Measurements from ENCODE around the gene UHMK1.

UHMK1 gene

GRCh38 chr1:162530307-162530987, 32.8 kb downstream of the UHMK1 start:
- no peak for DNase-seq

GRCh38 chr1:162530988-162531319, 33.3 kb downstream of the UHMK1 start:
- DNase-seq: no peak

- peak in 5 of 58 donors; percentile 0 to 15 (median 14) for DNase-seq
Observed at GRCh38 chr1:162535501-162535900, 37.9 kb downstream of the UHMK1 start.

GRCh38 chr1:162536511-162536910, 38.9 kb downstream of the UHMK1 start:
- DNase-seq: no peak

GRCh38 chr1:162537216-162537615, 39.6 kb downstream of the UHMK1 start:
- DNase-seq: no peak

- no peak for DNase-seq
Observed at GRCh38 chr1:162538815-162539431, 41.3 kb downstream of the UHMK1 start.

- peak in 5 of 58 donors; percentile 3 to 30 (median 7) for DNase-seq
Observed at GRCh38 chr1:162541619-162542141, 44.1 kb downstream of the UHMK1 start.

- no peak for DNase-seq
Observed at GRCh38 chr1:162543228-162543627, 45.6 kb downstream of the UHMK1 start.

GRCh38 chr1:162548170-162548569, 50.6 kb downstream of the UHMK1 start:
- DNase-seq: peak in 1 of 58 donors; percentile 6

GRCh38 chr1:162549001-162549400, 51.4 kb downstream of the UHMK1 start:
- no peak for DNase-seq

GRCh38 chr1:162550925-162551324, 53.3 kb downstream of the UHMK1 start:
- DNase-seq: no peak

GRCh38 chr1:162551969-162552683, 54.5 kb downstream of the UHMK1 start:
- no peak for DNase-seq

- DNase-seq: no peak
Observed at GRCh38 chr1:162552684-162553252, 55.1 kb downstream of the UHMK1 start.

- DNase-seq: no peak
Observed at GRCh38 chr1:162554258-162554657, 56.6 kb downstream of the UHMK1 start.

- DNase-seq: no peak
Observed at GRCh38 chr1:162557536-162557935, 59.9 kb downstream of the UHMK1 start.

GRCh38 chr1:162560303-162561036, 62.9 kb downstream of the UHMK1 start:
- peak in 3 of 58 donors; percentile 33 to 39 (median 37) for DNase-seq

GRCh38 chr1:162561037-162561615, 63.5 kb downstream of the UHMK1 start:
- peak; percentile 68 to 98 (median 96) for DNase-seq

GRCh38 chr1:162561616-162562469, 64.2 kb downstream of the UHMK1 start, which contains the start of gene UAP1:
Gene UAP1, plus strand, starts transcription at chr1:162561722. Its CDS starts 4,347 bp downstream, at chr1:162566069.
- peak in 20 of 58 donors; percentile 8 to 65 (median 47) for DNase-seq

GRCh38 chr1:162562470-162562828, 64.8 kb downstream of the UHMK1 start:
- DNase-seq: peak in 6 of 58 donors; percentile 0 to 8 (median 3)

GRCh38 chr1:162564762-162565218, 67.2 kb downstream of the UHMK1 start:
- DNase-seq: no peak
